ENCODE measurements around the gene CCSER1.

CCSER1 gene

GRCh38 chr4:90127223-90127705 is at the start of gene CCSER1:
TSS of gene CCSER1 (plus strand) at chr4:90127394.
- DNase-seq: peak; percentile 63 to 81

GRCh38 chr4:90078440-90078839 is 48.8 kb upstream of the CCSER1 start:
- DNase-seq: no peak

- DNase-seq: no peak
These were observed 47.1 kb upstream of the CCSER1 start for GRCh38 chr4:90080116-90080515.

- DNase-seq: no peak
These were observed 45.6 kb upstream of the CCSER1 start for GRCh38 chr4:90081432-90082144.

DNA sequence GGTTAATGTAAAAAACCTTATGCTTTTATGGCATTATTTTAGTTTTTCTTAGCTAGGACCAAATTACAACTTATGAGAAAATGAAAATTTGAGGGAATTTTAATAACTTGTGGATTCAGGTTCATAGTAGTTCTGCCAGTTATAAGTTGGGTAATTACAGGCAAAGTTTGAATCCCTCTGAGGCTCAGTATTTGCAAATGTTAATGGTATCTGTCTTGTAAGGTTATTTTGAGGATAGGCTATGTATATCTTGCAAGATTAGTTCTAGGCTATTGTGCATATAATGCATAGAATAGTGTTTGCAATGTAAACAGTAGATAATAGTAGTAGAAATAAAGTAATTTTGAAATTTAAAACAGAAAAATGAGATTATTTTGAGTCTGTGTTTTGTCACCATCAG is 44.7 kb upstream of the CCSER1 start:
- no peak for DNase-seq

DNA sequence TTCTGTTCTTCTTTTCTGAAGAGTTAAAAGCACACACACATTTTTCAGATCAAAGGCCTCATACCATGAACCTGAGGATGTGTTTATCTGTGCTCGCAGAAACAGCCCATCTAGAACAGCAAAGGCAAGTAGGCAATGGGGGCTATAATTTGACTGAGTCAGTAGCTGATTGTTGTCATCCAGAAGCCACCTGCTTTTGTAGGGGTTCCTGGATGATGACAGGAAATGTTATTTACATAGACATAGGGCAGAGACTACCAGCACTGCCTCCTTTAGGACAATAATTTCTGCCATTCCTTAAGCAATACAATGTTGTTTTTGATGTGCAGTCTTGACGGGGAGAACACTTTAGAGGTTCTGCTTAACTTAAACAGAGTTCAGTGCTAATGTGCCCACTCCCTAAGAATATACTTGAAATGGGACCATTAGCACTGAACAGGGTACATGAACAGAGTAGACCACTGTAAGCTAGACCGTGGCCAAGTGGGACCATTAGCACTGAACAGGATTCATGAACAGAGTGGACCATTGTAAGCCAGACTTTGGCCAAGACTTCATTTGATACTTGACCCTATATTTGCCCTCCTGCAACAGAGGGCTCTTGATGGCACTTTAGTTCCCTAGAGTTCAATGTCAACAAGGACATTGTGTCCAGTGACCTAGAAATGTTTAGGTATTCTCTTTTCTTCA is 42.8 kb upstream of the CCSER1 start:
- no peak for DNase-seq

GRCh38 chr4:90084967-90085295 is 42.3 kb upstream of the CCSER1 start:
- DNase-seq: no peak

DNA sequence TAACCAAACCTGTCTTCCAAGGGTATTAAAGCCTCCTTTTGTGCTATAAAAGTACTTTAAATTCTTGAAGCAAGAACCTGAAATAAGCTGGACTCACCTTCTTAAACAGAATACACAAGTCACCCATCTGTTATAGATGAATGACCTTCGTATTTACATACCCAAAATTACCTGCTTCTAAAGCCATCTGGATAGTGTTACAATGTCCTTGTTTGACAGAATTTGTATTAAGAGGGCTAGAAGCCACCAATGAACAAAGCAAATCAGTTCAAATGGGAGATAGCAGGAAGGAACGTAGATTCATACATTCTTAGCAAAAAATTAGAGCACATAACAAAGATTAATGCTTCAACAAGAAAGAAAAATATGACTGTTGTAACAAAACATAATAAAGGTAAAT is 33.7 kb upstream of the CCSER1 start:
- DNase-seq: no peak

DNA sequence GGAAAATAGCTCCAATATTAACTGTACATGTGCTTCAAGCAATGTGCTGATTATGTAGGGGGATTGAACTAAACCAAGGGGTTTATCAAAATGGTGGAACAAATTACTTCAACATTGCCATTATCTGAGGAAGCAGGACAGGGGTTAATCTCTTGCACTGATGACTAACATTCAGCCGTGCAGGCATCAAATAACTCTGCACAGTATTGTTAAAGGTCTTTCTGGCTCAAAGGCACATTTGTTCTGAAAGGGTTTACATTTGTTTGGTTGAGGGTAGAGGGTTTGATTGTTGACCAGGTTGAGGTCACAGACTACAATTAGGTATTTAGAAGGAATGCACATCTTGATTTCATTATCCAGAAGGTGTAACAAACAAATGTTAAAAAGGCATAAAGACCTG is 32.2 kb upstream of the CCSER1 start:
- no peak for DNase-seq

- peak in 1 of 2 donors; percentile 40 for DNase-seq
These were observed 27.4 kb upstream of the CCSER1 start for GRCh38 chr4:90099812-90100211.

DNA sequence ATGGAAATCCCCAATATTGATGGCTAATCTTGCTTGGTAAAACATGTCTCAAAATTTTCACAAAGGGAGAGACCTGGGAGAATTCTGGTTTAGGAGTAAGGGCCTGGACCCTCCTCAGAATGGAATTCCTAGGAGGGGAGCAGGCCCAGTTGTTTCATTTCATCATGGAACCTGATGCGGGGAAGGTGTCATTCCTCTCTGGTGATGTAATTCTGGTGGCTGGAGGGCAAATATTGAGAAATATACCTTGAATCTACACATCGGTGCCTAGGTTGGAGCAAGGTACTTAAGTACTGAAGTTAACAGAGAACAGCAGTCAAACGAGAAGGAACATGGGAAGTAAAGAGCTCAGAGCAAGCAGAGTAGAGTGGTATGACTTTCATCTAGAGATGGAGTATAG is 23.2 kb upstream of the CCSER1 start:
- DNase-seq: no peak

DNA sequence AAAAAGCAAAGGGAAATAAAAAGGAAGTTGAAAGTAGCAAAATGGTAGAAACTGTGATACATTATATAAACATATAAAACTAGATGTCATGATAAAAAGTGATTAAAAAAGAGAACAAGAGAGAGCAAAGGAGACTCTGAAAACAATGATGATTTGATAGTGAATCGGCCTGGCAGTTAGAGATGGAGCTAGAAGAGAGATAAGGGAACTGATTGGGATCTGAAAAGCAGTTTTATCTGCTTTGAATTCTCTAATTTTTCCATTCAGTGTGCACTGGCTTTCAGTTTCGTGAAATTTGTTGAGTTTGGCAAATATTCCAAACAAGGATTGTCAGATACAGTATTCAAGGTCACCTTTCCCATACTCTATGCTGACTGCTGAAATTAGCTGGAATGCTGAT is 21.9 kb upstream of the CCSER1 start:
- no peak for DNase-seq

DNA sequence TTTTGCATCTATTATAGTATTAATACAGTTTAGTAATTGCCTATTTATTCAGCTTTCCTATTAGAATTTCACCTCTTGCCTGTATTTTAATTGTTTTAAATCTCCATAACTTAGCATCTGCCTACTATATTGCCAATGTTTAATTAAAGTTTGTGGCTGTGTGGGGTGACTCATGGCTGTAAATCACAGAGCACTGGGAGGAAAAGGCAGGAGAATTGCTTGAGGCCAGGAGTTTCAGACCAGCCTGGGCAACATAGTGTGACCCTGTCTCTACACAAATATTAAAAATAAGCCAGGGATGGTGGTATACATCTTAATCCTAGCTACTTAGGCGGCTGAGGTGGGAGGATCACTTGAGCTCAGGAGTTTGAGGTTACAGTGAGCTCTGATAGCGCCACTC is 14.5 kb upstream of the CCSER1 start:
- no peak for DNase-seq

- no peak for DNase-seq
These were observed 13.2 kb upstream of the CCSER1 start for GRCh38 chr4:90113881-90114457.

DNA sequence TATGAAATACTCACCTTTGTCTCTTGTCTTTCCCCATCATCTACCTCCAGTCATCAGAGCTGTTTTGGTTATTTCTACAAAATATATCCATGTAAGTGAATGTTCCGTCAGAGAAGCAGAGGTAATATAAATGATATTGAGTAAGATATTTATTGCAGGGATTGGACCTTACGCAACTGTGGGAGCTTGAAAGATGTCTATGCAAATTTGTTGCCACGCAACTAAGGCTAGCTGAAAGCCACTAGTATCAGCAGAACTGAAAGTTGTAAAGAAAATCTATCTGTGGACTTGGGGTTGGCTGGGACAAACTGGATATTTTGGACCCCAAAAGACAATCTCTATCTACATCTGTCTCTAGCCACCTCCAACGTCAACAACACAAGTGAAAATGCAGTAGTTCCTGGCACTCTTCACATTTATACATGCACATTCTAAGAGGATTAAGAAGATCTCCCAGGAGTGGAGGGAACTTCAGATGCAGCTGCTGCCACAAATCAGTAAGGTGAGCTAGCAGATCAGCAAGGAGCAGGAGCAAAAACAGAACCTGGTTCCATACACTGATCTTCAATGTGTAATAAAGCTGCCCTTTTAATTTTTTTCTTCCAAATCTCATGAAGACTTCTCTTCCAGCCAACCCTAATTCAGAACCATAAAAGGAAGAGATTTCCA is 8.5 kb upstream of the CCSER1 start:
- DNase-seq: no peak

GRCh38 chr4:90120037-90120436 is 7.2 kb upstream of the CCSER1 start:
- DNase-seq: no peak

GRCh38 chr4:90120815-90121214 is 6.4 kb upstream of the CCSER1 start:
- no peak for DNase-seq

DNA sequence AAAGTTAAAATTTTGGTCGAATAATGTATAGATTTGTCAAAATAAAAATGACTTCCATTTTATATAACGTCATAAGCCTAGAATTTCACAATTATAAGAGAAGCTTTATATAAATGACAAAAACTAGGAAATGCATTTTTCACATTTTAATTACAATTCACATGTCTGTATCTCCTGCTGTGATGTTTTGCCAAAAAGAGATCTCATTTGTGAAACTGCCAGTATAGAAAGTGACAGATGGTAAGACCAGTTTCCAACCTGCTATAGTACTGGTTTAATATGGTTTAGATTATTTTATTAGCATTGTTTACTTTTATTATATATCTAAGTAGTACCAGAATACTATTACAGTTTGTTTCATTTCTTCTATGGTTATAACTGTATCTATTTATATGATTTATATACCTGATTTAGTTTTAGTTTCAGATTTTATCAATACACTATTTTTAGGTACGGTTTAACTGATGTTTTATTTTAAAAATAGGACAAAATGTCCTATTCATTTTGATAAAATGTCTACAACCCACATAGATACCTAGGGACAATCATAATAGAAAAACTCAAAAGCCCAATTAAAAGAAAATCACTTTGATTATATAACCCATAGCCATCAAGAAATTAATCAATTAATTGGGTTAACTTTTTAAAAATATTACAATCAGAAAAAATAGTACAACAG is 5.4 kb upstream of the CCSER1 start:
- no peak for DNase-seq

DNA sequence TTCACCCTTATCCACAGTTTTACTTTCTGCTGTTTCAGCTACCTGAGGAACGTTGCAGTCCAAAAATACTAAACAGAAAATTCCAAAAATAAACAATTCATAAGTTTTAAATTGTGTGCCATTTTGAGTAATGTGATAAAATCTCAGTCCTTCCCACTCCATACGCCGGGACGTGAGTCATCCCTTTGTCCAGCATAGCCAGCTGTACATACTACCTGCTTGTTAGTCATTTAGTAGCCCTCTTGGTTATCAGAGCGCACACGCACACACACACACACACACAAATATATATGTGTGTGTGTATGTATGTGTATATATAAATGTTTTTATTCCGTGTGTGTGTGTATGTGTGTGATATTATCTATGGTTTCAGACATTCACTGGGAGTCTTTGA is 4.8 kb upstream of the CCSER1 start:
- DNase-seq: no peak

- DNase-seq: no peak
These were observed 2.9 kb upstream of the CCSER1 start for GRCh38 chr4:90124276-90124675.

DNA sequence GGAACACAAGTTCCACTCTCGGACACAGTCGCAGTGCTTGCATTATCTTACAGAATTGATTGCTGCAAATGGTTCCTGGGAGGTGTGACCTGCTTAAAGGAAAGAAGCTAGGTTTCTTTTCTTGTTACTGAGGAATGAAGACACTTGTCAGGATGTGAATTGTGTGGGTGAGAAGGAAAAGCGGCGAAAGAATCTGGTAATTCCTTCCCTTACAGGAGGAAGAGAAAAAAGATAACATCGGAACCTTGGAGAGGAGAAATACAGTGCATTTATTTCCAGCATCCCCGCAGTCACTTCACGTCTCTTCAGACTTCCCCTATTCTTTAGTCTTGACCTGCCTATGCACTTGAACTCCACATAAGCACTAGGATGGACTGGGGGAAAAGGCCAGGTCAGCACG is 389 bp upstream of the CCSER1 start:
- DNase-seq: no peak

GRCh38 chr4:90127706-90128345 is 632 bp downstream of the CCSER1 start:
- DNase-seq: peak in 1 of 2 donors; percentile 1

Measured in CD4-positive, alpha-beta T cell treated with Interleukin-1 beta for 1 hour (primary cell).